ENCODE data around the gene MRPL43.

DNA sequence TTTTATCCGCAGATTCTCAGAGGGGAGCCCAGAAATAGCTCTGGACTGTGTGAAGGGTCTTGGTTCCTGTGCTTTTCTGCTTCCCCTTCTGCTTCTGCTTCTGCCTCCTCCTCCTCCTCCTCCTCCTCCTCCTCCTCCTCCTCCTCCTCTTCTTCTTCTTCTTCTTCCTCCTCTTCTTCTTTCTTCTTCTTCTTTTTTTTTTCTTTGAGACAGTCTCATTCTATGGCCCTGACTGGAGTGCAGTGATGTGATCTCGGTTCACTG, 32.1 kb upstream of the MRPL43 start:
- no peak for TF ChIP-seq POLR2A (IDR thresholded peaks at IDR 0.05; ENCODE audit: low read length)
- no peak for TF ChIP-seq GATA1 (IDR thresholded peaks at IDR 0.05; ENCODE audit: low read depth, low read length)
